NK-92 (cell line): ENCODE measurements around the gene BSPRY.
"Not testable (repeated sequence)": the region's sequence is repeated elsewhere in the genome, so short reads cannot be mapped to it uniquely, and the experiment has no call there.

ENCODE experiments used
- DNase-seq: peaks from one replicate; lab custom pipeline; 2025; ENCODE audit not compliant: unreplicated experiment; lab: John Stamatoyannopoulos, UW

Gene BSPRY

GRCh38 chr9:113369855-113370140, 20.5 kb downstream of the BSPRY start:
- no peak for DNase-seq

GRCh38 chr9:113370806-113371325, 21.5 kb downstream of the BSPRY start:
- DNase-seq, result no peak

- no peak for DNase-seq
Observed at GRCh38 chr9:113372059-113372458, 22.7 kb downstream of the BSPRY start.

- DNase-seq, result no peak
Observed at GRCh38 chr9:113373256-113373655, 23.9 kb downstream of the BSPRY start.

GRCh38 chr9:113373676-113374392, 24.5 kb downstream of the BSPRY start:
- no peak for DNase-seq

- no peak for DNase-seq
Observed at GRCh38 chr9:113375057-113376023, 26.0 kb downstream of the BSPRY start.

GRCh38 chr9:113376634-113377567, 27.6 kb downstream of the BSPRY start, which contains the start of gene HDHD3:
Gene HDHD3 (minus strand): TSS chr9:113376986. CDS start chr9:113374354, 2,632 bp downstream.
- no peak for DNase-seq

- DNase-seq, result not testable (repeated sequence)
Observed at GRCh38 chr9:113379094-113379828, 29.9 kb downstream of the BSPRY start.

- not testable (repeated sequence) for DNase-seq
Observed at GRCh38 chr9:113379829-113380210, 30.5 kb downstream of the BSPRY start.

- DNase-seq, result no peak
Observed at GRCh38 chr9:113380869-113381378, 31.6 kb downstream of the BSPRY start.

- not testable (repeated sequence) for DNase-seq
Observed at GRCh38 chr9:113381441-113381840, 32.1 kb downstream of the BSPRY start.

- DNase-seq, result no peak
Observed at GRCh38 chr9:113381909-113382411, 32.6 kb downstream of the BSPRY start.

GRCh38 chr9:113386571-113387393, 37.4 kb downstream of the BSPRY start:
- DNase-seq, result no peak

- no peak for DNase-seq
Observed at GRCh38 chr9:113387560-113388230, 38.4 kb downstream of the BSPRY start.

GRCh38 chr9:113388833-113389232, 39.5 kb downstream of the BSPRY start:
- no peak for DNase-seq

- no peak for DNase-seq
Observed at GRCh38 chr9:113389451-113389850, 40.1 kb downstream of the BSPRY start.

GRCh38 chr9:113390192-113390960, 41.0 kb downstream of the BSPRY start:
- no peak for DNase-seq

GRCh38 chr9:113391917-113392316, 42.6 kb downstream of the BSPRY start:
- no peak for DNase-seq
